ENCODE measurements around the gene OAT. TPM values are rescaled to one million over a fixed set of nuclear protein-coding genes. Genes with fewer than 3 reads are reported as not detected.

The OAT gene
- total and polyA plus RNA-seq, 12 donors = 15.1 to 46.9 (median 31.5) TPM

DNA sequence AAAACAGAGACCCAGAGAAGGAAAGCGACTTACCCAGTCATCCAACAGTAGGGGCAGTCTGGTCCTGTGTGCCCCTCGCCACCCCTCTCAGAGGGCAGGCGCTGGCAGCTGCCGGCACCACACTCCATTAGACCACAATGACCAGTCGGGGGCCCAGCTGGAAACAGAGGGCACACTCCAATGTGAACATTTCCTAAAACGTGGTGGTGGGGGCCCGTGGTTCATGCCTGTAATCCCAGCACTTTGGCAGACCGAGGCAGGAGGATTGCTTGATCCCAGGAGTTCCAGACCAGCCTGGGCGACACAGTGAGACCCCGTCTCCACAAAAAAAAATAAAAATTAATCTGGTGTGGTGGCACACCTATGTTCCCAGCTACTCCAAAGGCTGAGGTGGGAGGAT is 912 bp upstream of the OAT start:
- WGBS, 2 donors = 90 to 92% methylated on average over 10 of the region's 10 CpGs
- TF ChIP-seq, protein P1, sequence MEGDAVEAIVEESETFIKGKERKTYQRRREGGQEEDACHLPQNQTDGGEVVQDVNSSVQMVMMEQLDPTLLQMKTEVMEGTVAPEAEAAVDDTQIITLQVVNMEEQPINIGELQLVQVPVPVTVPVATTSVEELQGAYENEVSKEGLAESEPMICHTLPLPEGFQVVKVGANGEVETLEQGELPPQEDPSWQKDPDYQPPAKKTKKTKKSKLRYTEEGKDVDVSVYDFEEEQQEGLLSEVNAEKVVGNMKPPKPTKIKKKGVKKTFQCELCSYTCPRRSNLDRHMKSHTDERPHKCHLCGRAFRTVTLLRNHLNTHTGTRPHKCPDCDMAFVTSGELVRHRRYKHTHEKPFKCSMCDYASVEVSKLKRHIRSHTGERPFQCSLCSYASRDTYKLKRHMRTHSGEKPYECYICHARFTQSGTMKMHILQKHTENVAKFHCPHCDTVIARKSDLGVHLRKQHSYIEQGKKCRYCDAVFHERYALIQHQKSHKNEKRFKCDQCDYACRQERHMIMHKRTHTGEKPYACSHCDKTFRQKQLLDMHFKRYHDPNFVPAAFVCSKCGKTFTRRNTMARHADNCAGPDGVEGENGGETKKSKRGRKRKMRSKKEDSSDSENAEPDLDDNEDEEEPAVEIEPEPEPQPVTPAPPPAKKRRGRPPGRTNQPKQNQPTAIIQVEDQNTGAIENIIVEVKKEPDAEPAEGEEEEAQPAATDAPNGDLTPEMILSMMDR (IDR thresholded peaks at IDR 0.05) = no peak
- Histone ChIP-seq H3K4me3 (peak overlapping the region in 1 of 10 donors; percentile 94), H3K4me1 (peaks cover 0 to 40% (median 30%) of the 10 kb centered on the region in 9 donors), H3K9me3 (no peaks in the 10 kb centered on the region), H3K27ac (peak overlapping the region in 1 of 10 donors; percentile 94), H3K27me3 (peaks cover 0 to 26% (median 5%) of the 10 kb centered on the region in 7 donors), H3K36me3 (no peaks in the 10 kb centered on the region)
- ATAC-seq (no peak), DNase-seq (no peak)
- intact Hi-C loops (cut with DNase I) = loop anchor here in 2 of 10 donors (10.0 kb wide), 1 partner anchor 325 kb away; the partner anchor contains the start of gene FAM53B (in 2 of the 2)

DNA sequence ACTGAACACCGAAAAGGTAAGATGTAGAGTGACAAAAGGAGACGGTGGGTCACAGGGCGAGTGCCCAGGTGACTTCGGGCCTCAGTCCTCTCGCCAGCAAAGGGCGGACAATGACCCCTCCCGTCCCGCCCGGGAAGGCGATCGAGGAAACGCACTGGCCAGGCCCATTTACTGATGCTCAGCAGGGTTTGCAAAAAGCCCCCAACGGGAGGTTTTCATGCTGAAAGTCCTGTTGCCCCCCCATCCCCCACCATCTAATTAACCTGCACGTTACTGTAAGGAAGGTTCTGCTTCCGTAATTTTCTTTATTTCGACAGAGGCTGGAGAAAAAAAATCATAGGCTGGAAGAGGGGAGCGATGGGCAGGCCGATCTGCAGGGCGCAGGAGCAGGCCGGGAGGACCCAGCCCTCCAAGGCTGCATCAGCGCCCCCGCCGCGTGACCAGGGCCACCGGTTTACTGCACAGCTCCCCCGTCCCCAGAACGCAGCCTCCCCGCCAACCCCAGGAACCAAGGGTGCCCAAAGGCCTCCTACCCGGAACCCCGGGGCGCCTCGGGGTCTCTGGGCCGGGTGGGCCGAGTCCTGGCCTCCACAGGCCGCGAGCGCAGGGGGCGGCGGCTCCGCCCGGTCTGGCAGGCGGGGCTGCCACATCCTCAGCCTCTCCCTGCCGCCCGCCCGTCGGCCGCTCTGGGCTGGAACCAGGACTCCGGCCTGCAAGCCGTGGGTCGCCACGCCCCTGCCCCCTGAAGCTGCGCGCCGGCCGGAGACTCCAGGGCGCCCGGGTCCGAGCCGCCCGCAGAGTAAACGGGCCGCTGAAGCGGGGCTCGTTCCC is 613 bp downstream of the OAT start:
- H3K36me3 ChIP-seq = no peaks in the 10 kb centered on the region
- peaks cover 0 to 26% (median 1%) of the 10 kb centered on the region in 7 donors for H3K27me3 ChIP-seq
- ATAC-seq (peak; percentile 47 to 81 (median 73)), DNase-seq (peak; percentile 57 to 60)
- WGBS, 2 donors = 3% methylated on average over 57 to 64 of the region's 64 CpGs
- TF ChIP-seq, protein P1 (IDR thresholded peaks at IDR 0.05) = peak in 2 of 9 donors; percentile 5 to 24
- H3K9me3 ChIP-seq = no peaks in the 10 kb centered on the region
- H3K4me3 ChIP-seq = peak overlapping the region; percentile 79 to 97 (median 94)
- peak overlapping the region; percentile 72 to 94 (median 90) for H3K27ac ChIP-seq
- intact Hi-C loops (cut with DNase I) = loop anchor here in 2 of 10 donors (10.0 kb wide), 1 partner anchor 327 kb away; the partner anchor contains the start of gene FAM53B (in 2 of the 2)
- H3K4me1 ChIP-seq = peaks cover 0 to 54% (median 39%) of the 10 kb centered on the region in 9 donors

DNA sequence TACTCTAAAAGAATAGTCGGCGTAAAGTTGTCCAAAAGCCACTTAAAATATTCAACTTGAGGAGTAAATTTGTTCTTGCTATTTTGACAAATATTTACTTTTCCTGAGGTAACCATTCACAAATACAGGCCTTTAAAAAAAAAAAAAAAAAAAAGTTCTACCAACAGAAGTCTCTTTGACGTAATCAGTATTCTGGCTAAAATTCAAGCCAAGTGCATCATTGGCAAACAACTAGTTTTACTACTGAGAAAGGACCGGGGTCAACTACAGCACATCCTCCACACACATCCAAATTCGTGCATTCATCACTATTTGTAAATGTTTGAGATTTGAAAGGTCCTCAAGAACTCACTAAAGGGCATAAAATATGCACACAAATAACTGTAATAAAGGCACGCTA is 2.0 kb downstream of the OAT start:
- Histone ChIP-seq H3K4me1 (peaks cover 0 to 54% (median 39%) of the 10 kb centered on the region in 9 donors), H3K27me3 (peaks cover 0 to 16% (median 0%) of the 10 kb centered on the region in 7 donors), H3K9me3 (no peaks in the 10 kb centered on the region), H3K27ac (no peak overlapping the region), H3K36me3 (peaks cover 0 to 7% (median 0%) of the 10 kb centered on the region in 9 donors), H3K4me3 (peak overlapping the region in 1 of 10 donors; percentile 94)
- WGBS, 2 donors = 75 to 82% methylated on average over 6 of the region's 6 CpGs
- TF ChIP-seq, protein P1 (IDR thresholded peaks at IDR 0.05) = no peak
- intact Hi-C loops (cut with DNase I) = loop anchor here in 2 of 10 donors (10.0 kb wide), 1 partner anchor 328 kb away; the partner anchor contains the start of gene FAM53B (in 2 of the 2)
- ATAC-seq = no peak
- no peak for DNase-seq

DNA sequence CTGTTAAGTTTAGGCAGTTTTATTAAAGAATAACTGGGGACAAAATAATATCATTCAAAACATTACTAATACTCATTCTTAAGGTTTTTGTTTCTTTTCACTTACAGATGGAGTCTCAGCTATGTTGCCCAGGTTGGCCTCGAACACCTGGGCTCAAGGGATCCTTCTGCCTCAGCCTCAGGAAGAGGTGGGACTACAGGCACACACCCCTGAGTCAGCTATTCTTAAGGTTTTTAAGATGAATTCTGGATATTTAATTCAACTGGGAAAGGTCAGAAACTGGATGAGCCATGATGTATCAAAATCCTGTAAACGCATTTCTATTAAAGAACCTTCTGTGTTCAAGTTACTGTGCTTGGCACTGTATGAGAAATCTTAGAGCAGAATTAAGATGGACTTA is 3.5 kb downstream of the OAT start:
- peaks cover 0 to 21% (median 0%) of the 10 kb centered on the region in 9 donors for H3K36me3 ChIP-seq
- H3K4me1 ChIP-seq = peaks cover 0 to 54% (median 39%) of the 10 kb centered on the region in 9 donors
- intact Hi-C loops (cut with DNase I) = loop anchor here in 2 of 10 donors (10.0 kb wide), 1 partner anchor 330 kb away; the partner anchor contains the start of gene FAM53B (in 2 of the 2)
- peaks cover 0 to 4% (median 0%) of the 10 kb centered on the region in 7 donors for H3K27me3 ChIP-seq
- ATAC-seq (no peak), DNase-seq (no peak)
- no peaks in the 10 kb centered on the region for H3K9me3 ChIP-seq
- 76 to 89% methylated on average over 2 of the region's 2 CpGs for WGBS, 2 donors
- TF ChIP-seq, protein P1 (IDR thresholded peaks at IDR 0.05) = no peak
- H3K4me3 ChIP-seq = no peak overlapping the region
- H3K27ac ChIP-seq = no peak overlapping the region

Measured in heart right ventricle (tissue), 16 donors.